Measurements from ENCODE around the gene TMEM234.

Gene TMEM234

DNA sequence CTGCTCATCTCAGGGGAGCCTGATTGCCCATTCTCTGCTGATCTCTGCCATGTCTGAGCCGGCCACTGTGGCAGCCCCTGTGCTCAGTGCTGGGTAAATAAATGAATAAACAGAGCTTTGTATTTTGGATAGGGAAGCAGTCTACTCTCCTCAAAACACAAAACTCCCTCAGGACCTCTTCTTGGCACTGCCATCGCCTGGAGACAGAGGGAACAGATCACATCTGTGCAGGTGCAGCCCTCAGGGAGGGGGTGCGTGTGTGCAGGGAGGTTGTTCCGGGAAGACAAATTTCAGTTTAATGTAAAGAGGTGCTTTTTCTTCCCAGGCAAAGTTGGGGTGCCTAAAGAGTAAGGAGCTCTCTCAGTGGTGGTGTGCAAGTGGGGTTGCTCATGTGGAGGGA, 17.2 kb upstream of the TMEM234 start:
- peak; percentile 33 for DNase-seq

DNA sequence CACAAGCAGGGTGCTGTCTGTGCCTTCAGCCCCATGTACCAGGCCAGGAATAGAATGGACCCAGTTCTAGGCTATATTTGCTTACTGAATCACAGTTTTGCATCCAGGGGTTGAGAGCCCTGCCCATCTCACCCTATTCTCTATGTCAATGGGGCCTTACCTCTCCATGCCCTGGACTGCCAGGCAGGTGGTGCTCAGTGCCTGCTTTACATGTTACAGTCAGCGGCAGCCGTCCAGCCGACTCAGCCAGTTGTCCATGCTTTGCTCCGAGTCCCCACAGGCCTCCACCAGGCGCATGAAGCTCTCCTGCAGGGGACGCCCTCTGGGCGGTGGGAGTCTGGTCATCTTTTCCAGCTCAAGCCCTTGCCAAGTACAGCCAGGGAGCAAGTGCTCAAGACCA, 12.6 kb upstream of the TMEM234 start:
- no peak for DNase-seq

DNA sequence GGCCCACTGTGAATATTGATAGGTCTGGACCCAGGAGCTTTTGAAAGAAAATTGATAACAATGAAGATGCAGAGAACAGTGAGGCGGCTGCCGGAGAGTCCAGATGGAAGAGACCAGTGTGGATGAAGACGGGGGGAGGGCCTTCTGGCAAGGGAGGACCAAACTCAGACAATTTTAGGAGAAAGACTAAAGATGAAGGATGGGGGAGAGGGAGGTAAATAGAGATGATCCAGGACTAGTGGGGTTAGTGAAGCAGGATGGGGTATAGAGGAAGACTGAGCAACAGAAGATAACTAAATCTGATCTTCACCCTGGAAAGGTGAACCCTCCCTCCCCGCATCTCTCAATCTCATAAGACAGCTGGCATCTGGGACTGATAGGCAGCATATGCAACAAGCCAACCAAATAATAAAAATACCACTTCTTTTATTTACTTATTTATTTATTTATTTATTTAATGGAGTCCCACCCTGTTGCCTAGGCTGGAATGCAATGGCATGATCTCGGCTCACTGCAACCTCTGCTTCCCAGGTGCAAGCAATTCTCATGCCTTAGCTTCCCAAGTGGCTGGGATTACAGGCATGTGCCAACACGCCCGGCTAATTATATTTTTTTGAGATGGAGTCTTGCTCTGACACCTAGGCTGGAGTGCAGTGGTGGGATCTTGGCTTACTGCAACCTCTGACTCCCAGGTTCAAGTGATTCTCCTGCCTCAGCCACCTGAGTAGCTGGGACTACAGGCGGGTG, 10.6 kb upstream of the TMEM234 start:
- DNase-seq = no peak

DNA sequence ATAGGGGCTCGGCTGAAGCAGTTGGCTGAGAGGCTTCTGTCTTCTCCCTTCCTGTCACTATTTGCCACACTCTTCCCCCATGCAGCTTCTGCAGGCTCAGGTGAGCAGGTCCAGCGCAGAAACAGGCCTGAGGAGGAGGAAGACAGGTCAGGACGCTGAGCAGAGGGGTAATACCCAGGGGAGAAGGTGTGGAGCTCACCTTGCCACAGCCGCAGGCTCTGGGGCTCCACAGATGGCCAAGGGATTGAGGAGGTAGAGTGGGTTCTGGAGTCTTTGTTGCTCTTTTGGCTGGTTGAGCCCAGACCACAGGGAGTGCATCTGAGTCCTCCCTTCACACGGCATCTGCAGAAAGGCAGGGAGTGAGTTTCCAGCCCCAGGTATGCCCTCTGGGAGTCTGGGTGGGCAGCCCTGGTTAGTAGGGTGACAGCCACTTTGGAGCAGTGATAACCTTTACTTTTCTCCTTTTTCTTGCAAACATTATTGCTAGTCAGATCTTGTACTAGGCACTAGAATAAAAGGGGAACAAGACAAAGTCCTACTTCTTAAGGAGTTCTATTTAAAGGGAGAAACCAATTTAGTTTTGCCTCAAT, 9.8 kb upstream of the TMEM234 start:
- DNase-seq = no peak

DNA sequence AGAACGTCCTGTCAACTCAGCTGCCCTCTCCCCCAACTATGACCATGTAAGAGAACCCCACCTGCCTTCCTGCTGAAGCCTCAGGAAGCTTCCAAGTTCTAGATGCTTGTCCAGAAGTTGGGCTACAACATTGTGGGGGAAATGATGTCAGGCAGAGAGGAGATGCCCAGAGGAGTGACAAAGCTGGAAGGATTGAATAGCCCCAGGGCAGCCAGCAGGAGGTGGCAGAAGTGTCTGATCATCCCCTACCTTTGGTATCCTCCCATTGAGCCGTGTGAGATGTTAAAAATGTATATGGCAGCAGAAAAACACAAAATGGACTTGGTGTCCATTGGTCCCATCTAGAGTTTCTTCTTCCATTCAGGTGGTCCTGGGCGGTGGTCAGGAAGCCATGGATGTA, 6.6 kb upstream of the TMEM234 start:
- DNase-seq = no peak

DNA sequence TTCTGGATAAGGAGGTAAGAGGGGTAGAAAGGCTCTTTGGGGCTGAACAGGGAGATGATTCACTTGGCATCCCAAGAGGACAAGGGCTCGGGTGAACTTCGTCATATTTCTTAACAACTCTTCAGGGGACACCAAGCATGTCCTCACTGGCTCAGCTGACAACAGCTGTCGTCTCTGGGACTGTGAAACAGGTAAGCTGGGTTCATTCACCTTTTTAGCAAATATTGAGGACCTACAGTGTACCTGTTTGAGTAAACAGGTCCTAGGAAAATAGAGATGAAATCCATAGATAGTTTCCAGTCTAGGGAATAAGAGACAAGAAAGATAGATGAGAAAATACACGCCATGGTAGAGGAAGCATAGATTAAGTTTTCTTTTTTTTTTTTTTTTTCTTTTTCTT, 2.1 kb upstream of the TMEM234 start:
- DNase-seq = no peak

DNA sequence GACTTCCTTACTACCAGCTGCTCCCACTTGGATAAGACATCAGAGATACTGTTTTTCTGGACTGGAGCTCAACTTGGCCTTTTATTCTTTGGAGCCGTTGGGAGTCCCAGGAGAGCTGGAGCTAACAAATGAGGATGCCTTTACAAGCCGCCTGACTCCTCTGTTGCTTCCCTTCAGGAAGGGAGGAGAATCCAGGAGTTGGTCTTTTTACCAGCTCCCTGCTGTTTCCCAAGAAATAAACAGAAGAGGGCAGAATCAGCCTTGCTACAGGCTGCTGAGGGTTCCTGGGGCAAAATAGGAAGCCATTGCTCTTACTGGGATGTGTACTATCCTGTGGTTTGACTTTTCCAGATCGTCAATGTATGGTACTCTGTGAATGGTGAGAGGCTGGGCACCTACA, 1.5 kb upstream of the TMEM234 start:
- DNase-seq = no peak

DNA sequence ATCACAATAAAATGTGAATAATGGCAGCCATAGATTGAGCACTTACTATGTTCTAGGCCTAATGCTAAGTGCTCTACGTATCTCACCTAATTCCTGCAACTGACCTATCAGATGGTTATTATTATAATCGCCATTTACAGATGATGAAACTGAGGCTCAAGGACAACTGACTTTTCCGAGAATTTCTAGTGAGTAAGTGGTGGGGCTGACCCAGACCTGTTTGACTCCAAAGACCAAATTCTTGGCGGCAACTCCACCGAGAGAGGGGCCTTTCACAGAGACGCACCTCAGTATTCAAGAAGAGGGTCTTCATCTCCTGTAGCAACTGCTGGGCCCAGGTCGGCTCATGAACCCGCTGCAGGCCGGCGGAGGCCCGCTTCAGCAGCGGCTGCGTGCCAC, 573 bp downstream of the TMEM234 start:
- DNase-seq = no peak

DNA sequence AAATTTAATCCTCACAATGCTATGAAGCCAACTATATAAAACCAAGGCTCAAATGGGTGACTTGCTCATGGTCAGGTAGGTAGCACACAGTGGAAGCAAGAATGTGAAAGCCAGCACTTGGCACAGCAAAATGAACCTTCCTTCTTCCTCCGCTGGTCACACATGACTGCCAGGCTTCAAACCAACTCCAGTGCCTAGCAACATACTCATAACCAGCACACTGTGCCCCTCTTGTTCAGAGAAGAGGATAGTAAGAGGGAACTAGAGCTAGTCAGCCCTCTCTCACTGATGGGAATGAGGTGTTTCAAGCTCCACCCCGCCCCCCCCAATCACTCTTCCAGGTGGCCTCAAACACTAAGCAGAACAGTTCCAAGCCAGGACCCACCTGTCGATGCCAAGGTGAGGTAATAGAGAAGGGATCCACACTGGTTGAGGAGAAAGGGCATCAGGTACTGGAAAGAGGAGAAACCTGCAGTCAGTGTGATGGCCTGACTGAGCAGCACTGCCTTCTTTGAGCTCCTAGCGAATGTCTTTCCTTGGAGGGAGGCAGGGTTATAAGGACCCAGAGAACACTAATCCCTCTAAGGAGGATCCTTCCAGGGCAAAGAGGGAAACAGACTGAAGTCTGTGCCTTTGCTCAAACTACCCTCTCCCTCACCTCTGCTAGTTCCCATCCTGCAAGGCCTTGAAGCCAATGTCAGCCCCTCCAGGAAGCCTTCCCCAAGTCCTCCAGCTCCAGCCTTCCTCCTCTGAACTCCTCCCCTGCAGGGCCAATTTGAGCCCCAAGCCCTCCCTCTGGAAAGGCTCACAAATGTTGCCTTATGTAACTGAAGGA, 1.2 kb downstream of the TMEM234 start:
- no peak for DNase-seq

DNA sequence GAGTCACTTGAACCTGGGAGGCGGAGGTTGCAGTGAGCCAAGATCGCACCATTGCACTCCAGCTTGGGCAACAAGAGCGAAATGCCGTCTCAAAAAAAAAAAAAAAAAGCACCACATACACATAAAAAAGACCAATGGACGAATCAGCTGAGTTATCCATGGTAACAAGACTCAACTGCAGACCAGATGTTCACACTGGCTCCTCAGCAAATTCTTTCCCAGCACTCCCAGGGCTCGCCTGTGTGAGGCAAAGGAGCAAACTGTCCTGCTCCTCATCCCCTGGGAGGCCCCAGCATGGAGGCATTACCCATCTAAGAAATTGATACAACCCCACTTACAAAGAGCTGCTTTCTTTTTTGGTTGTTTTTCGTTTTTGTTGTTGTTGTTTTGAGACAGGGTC, 3.1 kb downstream of the TMEM234 start:
- DNase-seq = no peak

DNA sequence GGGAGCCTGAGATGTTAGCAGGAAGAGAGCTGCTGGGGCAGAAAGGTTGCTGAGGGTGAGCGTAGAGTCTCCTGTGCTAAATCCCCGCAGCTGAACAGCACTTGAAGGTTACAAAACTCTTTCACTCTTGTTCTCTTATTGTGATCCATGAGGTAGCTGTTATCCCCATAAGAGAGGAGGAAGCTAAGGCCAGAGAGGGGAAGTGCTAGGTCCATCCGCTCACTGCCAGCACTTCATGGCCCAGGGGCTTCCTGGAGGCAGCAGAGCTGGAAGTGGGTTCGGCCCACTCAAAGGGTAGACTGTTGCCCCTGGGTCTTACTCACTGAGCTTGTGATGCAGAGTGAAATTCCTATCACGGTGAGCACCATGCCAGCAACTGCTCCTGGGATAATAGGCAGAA, 5.6 kb downstream of the TMEM234 start:
- DNase-seq = no peak

DNA sequence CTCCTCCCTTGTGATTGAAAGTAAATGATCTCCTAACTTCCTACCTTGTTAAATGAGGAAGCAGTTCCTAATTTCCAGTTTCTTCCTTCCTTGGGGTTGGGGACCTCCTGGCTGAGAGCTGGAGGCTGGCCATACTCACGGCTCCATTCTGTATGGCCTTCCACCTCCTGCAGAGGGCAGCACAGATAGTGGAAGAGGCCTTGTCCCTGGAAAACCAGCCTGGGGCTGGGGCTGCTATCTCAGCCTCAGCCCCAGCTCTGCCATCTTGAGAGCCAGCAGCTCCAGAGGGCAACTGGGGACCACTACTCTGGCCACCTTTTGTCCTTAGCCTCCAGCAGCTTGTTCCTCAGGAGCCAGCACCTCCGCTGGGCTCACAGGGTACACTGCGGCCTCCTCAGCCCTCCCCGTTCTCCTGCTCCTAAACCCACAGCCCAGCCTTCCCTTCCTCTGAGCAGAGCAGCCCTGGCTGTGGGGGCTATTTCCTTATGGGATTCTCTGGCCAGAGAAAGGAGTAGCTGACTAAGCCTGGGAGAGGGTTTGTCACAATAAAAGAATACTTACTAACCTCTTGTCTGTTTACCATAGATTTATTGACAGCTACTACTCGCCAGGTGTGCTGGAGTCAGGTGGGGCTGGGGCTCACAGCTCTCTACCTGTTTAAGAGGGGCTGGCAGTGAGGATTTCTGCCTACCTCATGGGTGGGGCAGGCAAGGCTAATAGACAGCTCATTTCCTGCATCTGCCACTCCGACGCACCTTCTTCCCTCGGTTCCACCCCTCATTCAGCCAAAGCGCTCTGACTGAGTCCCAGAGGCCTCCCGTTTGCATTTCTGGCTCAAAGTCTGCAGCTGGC, 6.3 kb downstream of the TMEM234 start:
- peak; percentile 50 for DNase-seq

DNA sequence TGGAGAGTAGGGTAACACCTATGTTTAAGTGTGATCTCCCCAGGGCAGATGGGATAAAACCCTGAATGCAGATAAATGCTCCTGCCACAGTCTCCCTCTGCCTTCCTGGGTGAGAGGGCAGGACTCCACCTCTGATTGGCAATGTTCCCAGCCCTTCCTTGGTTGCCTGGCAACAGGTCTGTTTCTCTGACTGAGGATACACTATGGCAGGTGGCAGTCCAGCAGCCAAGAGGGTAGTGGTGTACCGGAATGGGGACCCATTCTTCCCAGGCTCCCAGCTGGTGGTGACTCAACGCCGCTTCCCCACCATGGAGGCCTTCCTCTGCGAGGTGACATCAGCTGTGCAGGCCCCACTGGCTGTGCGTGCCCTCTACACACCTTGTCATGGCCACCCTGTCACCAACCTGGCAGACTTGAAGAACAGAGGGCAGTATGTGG, 13.2 kb downstream of the TMEM234 start, which contains the start of gene DCDC2B:
DCDC2B (plus strand) TSS at position 199 of the 438 bp plus-strand sequence; CDS start at position 204, 5 bp downstream.
- DNase-seq = peak; percentile 90

DNA sequence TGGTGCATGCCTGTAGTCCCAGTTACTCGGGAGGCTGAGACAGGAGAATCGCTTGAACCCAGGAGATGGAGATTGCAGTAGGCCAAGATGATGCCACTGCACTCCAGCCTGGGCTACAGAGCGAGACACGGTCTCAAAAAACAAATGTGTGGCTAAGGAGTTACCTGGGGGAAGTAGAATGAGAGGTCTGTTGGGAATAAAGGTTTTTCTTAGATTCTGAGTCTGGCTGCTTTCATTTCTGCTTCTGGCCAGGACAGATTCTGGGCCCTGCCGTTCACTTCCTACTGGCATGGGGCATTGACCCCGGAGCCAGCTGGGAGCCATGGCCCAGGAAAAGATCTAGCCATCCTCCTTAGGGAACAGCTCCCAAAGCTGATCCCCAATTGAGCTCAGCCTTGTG, 13.7 kb downstream of the TMEM234 start:
- no peak for DNase-seq

DNA sequence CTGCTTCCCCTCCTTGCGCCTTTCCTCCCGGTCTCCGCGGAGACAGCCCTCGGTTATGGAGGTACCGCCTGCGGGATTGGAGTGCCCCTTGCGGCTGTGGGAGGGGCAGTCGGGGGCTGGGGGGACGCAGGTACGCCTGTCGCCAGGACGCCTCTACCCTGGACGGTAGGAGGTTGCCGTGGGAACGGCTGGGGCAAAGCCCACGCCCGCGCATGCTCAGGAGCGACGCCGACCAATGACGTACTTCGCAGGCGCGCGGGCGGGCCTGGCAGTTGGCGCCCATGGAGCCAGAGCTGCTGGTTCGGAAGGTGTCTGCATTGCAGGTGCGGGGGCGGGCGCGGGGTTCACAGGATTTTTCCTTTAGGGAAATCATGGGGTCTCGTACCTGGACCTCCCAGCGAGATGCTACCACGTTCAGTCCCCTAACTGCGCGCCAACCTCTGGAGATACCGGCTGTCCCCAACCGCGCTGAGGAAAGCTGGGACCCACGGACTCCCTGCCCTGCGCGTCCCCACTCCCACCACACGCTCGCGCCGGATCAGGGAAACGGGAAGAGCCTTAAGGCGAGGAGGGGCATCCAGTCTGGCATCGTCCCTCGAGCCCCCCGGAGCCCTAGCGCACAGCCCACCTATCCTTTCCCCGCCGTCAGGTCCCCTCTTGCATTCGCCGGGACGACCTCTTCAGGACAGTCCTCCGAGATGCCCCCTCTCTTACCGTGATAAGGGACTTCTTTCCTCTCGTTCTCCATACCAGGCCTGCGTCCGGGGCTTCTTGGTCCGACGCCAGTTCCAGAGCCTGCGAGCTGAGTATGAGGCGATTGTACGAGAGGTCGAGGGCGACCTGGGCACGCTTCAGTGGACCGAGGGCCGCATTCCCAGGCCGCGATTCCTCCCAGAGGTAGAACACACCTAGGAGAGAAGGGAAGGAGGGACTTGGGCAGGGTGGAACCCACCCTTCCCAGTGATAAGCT, 16.5 kb downstream of the TMEM234 start, which contains the start of gene IQCC:
IQCC (plus strand) TSS at position 271 of the 970 bp plus-strand sequence; CDS start at position 282, 11 bp downstream.
- peak; percentile 95 for DNase-seq

DNA sequence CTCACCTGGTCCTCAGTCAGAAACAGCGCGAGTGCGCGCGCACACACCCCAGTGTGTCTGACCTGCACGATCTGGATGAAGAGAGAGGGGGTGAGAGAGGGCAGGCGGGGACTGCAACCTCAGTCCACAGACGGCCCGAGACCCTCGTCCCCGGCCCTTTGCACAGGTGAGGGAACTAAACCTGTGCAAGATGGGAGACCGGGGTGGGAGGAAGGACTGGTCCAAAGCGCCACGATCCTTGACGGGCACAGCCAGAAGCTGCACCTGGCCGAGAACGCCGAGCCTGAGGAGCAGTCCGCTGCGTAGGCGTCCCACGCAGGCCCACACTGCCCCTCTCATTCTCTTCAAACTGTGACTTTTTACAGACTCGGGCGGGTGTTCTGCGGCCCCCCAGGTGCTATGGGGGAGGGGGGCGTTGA, 17.2 kb downstream of the TMEM234 start:
- no peak for DNase-seq

DNA sequence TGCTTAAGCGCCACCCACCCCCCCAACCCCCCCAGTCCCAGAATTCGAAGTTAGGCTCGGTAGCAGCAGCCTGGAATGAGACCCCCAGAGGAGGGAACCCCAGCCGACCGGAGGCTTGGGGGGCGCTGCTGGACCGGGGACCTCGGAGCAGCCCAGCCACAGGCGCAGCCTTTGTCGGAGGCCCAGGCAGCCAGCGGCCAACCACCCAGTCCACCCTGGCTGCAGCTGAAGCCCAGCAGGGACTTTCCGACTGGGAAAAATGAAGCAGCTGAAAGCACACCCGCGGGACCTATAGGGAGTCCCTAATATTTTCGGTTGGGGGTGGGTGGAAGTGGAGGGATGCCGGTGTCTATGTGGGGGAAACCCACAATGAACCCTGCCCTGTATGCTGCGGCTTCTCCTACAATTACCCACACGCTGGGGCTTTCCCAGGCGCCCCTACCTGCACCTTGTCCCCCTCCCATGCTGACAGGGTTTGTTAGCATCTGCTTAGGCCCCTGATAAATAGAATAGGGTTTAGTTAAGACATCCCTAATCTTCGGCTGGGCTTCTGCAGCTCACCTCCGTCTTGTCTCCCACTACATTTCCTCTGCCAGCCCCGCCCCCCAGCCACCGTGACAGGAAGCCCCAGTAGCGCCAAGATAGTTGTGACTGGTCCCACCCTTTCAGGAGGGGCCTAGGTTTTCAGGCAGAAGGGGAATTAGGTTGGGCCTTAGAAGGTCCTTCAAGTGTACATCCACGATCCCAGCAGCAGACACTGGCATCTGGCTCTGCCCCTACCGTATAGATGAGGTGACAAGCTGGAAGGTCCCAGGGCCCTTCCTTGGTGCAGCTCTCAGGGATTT, 20.9 kb downstream of the TMEM234 start:
- DNase-seq = peak; percentile 54

DNA sequence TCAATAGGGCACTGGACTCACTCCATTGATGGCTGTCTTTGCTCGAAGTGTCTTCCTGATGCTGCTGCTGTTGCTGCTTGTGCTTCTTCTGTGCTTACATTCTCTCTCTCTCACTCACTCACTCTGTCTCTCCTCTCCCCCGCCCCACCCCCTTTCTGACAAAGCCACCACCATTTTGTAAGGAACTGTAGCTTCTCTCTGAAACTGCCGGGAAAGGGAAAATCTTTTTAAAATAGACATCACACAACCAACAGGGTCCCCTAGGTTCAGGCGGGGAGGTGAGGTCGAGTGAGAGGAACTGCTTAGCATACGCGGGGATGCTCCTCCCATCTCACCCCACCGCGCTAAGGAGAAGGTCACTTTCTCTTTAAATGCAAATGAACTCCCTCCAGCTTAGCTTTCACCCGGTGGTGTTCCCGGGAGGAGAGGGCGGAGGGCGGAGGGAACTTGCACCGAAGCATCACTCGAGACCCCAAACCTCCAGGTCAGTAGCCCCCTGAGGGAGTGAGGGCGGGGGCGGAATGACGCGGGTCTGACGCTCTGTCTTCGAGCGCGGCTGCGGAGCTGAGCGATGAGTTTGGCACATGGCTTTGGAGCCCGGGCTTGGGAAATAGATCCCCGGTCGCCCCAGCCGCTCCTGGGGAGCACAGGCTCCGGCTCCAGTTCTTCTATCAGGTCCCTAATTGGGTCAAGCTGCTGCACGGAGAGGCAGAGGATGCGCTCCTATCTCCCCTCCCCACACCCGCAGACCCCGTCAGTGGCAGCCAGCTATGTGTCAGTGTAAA, 21.7 kb downstream of the TMEM234 start, which contains the start of gene CCDC28B:
CCDC28B (plus strand) TSS at position 370 of the 785 bp plus-strand sequence. CDS start 1,341 bp downstream, outside the sequence.
- peak; percentile 82 for DNase-seq

DNA sequence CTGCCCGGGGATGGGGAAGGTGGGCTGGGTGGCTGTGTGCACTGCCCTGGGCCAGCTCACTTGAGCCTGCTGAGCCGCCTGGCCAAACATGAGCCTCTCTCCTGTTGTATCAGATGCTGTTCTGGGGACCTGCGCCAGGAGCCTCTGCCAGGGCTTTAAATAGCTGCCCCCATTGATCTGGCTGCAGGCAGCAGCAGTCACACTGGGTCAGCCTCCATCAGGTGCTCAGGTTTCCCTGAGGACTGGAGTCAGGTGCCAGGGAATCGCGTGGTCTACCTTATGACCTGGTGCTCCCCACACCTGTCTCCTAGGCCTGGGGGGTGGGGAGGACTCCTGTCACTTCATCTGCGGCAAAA, 22.5 kb downstream of the TMEM234 start:
- peak; percentile 69 for DNase-seq
